Measurements from ENCODE around the gene RIMS4. TPM values are rescaled to one million over a fixed set of nuclear protein-coding genes. Genes with fewer than 3 reads are reported as not detected.

The RIMS4 gene
- 43.2 TPM for total RNA-seq

GRCh38 chr20:44810391-44811149 is at the start of gene RIMS4:
Gene RIMS4, minus strand, starts transcription at chr20:44810546. Its CDS starts 275 bp downstream, at chr20:44810271.
- DNase-seq (ENCODE audit: low spot score in 2 of 2) (peak; percentile 54 to 56), FAIRE-seq (no peak)

GRCh38 chr20:44858606-44859360 is 48.4 kb upstream of the RIMS4 start:
- DNase-seq (ENCODE audit: low spot score in 2 of 2) = no peak
- FAIRE-seq = no peak

- DNase-seq (ENCODE audit: low spot score in 2 of 2) (no peak), FAIRE-seq (no peak)
Measured at GRCh38 chr20:44856856-44857448, 46.6 kb upstream of the RIMS4 start.

GRCh38 chr20:44856442-44856841 is 46.1 kb upstream of the RIMS4 start:
- FAIRE-seq (no peak), DNase-seq (ENCODE audit: low spot score in 2 of 2) (no peak)

GRCh38 chr20:44851545-44851944 is 41.2 kb upstream of the RIMS4 start:
- DNase-seq (ENCODE audit: low spot score in 2 of 2) = no peak
- no peak for FAIRE-seq

GRCh38 chr20:44850837-44851236 is 40.5 kb upstream of the RIMS4 start:
- no peak for DNase-seq (ENCODE audit: low spot score in 2 of 2)
- FAIRE-seq = no peak

- no peak for DNase-seq (ENCODE audit: low spot score in 2 of 2)
- FAIRE-seq = no peak
Measured at GRCh38 chr20:44850272-44850671, 39.9 kb upstream of the RIMS4 start.

- no peak for FAIRE-seq
- DNase-seq (ENCODE audit: low spot score in 2 of 2) = no peak
Measured at GRCh38 chr20:44849703-44850102, 39.4 kb upstream of the RIMS4 start.

- FAIRE-seq (no peak), DNase-seq (ENCODE audit: low spot score in 2 of 2) (no peak)
Measured at GRCh38 chr20:44848254-44849015, 38.1 kb upstream of the RIMS4 start.

GRCh38 chr20:44843876-44844275 is 33.5 kb upstream of the RIMS4 start:
- DNase-seq (ENCODE audit: low spot score in 2 of 2) = no peak
- no peak for FAIRE-seq

- FAIRE-seq (no peak), DNase-seq (ENCODE audit: low spot score in 2 of 2) (no peak)
Measured at GRCh38 chr20:44841955-44842354, 31.6 kb upstream of the RIMS4 start.

GRCh38 chr20:44840826-44841225 is 30.5 kb upstream of the RIMS4 start:
- DNase-seq (ENCODE audit: low spot score in 2 of 2) (no peak), FAIRE-seq (no peak)

GRCh38 chr20:44839481-44839880 is 29.1 kb upstream of the RIMS4 start:
- FAIRE-seq = no peak
- no peak for DNase-seq (ENCODE audit: low spot score in 2 of 2)

GRCh38 chr20:44838521-44838920 is 28.2 kb upstream of the RIMS4 start:
- FAIRE-seq (no peak), DNase-seq (ENCODE audit: low spot score in 2 of 2) (no peak)

GRCh38 chr20:44837946-44838345 is 27.6 kb upstream of the RIMS4 start:
- no peak for FAIRE-seq
- DNase-seq (ENCODE audit: low spot score in 2 of 2) = no peak

- DNase-seq (ENCODE audit: low spot score in 2 of 2) (no peak), FAIRE-seq (no peak)
Measured at GRCh38 chr20:44836601-44837120, 26.3 kb upstream of the RIMS4 start.

- no peak for FAIRE-seq
Measured at GRCh38 chr20:44835661-44836221, 25.4 kb upstream of the RIMS4 start.

GRCh38 chr20:44835116-44835515 is 24.8 kb upstream of the RIMS4 start:
- FAIRE-seq (no peak), DNase-seq (ENCODE audit: low spot score in 2 of 2) (no peak)

More at GRCh38 chr20:44835661-44836221, 25.4 kb upstream of the RIMS4 start:
- no peak for DNase-seq (ENCODE audit: low spot score in 2 of 2)

GRCh38 chr20:44834693-44835092 is 24.3 kb upstream of the RIMS4 start:
- FAIRE-seq (no peak), DNase-seq (ENCODE audit: low spot score in 2 of 2) (no peak)

GRCh38 chr20:44833437-44833836 is 23.1 kb upstream of the RIMS4 start:
- FAIRE-seq (no peak), DNase-seq (ENCODE audit: low spot score in 2 of 2) (no peak)
